Regular cardiac myocyte (primary cell): ENCODE results near the gene NRARP. TPM values are rescaled to one million over a fixed set of nuclear protein-coding genes. Genes with fewer than 3 reads are reported as not detected.

Experiments used
- total RNA-seq: library from RNA; depleted of rRNA; stranded (reverse); fragments of >200 nt; gene quantifications from 2 replicates; pipeline ENCODE4 v1.2.3, GENCODE V29; 2014

Gene NRARP, protein sequence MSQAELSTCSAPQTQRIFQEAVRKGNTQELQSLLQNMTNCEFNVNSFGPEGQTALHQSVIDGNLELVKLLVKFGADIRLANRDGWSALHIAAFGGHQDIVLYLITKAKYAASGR
- 0.28 and 0.77 TPM in 2 replicates for total RNA-seq

DNA sequence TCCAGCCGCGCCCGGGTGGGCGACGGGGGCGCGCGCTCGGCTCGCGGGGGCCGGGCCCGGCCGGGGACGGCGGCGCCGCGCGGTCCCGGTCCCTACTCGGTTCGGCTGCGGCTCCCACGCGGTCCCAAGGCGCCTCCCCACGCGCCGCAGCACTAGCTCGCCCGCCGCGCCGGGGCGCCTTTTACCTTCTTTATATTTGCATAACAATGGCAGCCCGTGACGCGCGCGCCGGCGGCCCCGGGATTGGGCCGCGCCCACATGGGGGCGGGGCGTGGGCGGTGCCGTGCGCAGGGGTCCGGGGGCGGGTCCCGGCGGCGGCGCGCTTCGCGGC, at the start of gene NRARP:
Gene NRARP (minus strand): TSS at position 154 of the 331 bp plus-strand sequence. CDS start 343 bp downstream, outside the sequence.

DNA sequence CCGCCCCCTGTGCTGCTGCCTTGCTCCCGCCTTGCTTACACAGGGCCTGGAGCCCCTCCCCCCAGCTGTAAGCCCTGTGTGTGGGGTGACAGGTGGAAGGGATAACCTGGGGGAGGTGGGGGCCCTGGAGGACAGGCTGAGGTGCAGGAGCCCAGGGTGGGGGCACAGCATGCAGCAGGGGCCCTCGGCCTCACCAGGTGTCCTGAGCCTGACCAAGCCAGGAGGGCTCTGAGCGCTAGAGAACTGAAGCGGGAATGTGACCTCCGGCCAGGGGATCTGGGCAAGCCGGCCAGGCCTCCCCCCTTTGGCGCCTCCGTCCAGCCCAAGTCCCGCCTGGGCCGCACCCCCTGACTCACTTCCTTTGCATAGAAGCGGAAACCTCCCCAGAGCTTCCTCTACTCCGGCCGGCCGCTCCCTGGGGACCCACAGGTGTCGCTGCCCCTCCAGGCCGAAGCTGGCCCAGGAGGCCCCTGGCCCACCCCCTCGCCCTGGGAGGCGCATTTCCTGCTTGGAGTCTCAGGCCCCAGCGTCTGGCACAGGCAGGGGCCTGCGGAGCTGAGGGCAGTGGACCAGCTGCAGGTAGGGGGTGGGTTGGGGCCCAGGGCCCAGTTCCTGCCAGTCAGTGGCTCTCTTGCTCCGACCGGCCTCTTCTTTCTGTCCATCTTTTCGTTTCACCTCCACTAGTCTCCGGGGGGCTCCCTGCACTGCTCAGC, 24.6 kb downstream of the NRARP start, which contains the start of gene TOR4A:
Gene TOR4A (plus strand): TSS at position 398 of the 713 bp plus-strand sequence. CDS start 964 bp downstream, outside the sequence.

DNA sequence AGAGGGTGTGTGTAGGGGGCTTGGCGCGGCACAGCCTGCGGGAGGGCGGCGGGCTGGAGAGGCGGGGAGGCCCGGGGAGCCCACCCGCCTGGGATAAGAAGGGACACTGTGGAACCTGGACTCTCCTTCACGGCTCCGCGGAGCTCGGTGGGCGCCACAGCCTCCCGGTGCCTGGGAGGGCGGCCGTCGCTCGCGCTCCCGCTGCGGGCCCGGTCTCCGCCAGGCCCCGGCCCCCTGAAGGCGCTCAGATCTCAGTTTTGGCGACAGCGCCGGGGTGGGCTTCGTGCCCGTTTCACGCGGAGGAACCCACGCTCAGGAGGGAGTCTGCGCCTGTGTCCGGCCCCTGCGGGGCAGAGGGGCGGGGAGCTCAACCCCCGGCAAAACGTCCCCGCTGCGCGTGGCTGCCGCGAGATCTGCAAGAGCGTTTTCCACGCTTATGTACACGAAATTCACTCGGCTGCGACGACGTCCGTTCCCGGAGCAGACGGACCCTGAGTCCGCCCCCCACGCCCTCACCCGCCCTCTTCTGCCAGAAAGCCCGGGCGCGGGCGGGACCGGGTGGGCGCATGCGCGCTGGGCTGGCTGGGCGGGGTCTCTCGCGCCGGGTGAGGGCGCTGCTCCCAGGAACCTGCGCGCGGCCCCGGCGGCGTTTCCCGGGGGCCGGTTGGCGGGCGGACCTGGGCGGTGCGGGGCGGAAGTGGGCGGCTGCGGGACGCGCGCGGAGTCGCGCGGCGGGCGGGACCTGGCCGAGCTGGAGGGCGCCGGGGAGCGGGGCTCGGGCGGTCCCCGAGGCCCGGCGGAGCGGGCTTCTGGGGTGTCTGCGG, 47.2 kb downstream of the NRARP start, which contains the start of gene NELFB:
Gene NELFB (plus strand): TSS at position 704 of the 824 bp plus-strand sequence.

DNA sequence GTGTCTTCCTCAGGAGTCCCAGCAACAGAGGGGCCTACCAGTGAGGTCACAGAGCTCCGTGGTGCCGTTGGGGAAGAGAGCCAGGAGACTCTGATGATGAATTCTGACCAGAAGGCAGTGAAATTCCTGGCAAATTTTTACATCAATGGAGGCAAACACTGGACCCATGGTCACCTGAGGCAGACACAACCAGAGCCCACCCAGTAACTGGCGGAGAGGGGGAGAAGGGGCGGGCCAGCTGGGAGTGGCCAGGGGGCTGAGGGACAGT, 50.9 kb downstream of the NRARP start, which contains the start of gene STPG3:
Gene STPG3 (plus strand): TSS at position 93 of the 268 bp plus-strand sequence. CDS start 1 bp downstream, at position 94.

Other genes starting within 250 kb of the NRARP start
- gene ENTPD2, start 248.2 kb downstream of the NRARP start, total RNA-seq: not detected in 2 replicates
- 0.85 and 10.4 TPM in 2 replicates for gene SAPCD2, start 231.7 kb downstream of the NRARP start, total RNA-seq
- 5.9 and 16.1 TPM in 2 replicates for gene UAP1L1, start 224.8 kb downstream of the NRARP start, total RNA-seq
- 67.3 and 120 TPM in 2 replicates for gene MAN1B1, start 215.3 kb downstream of the NRARP start, total RNA-seq
- 33.9 and 69.9 TPM in 2 replicates for gene DPP7, start 187.5 kb downstream of the NRARP start, total RNA-seq
- under 0.01 and 0.19 TPM in 2 replicates for gene GRIN1, start 163.1 kb downstream of the NRARP start, total RNA-seq
- gene LRRC26, start 132.2 kb downstream of the NRARP start, total RNA-seq: not detected in 2 replicates
- gene TMEM210, start 130.2 kb downstream of the NRARP start, total RNA-seq: not detected in 2 replicates
- 16.9 and 21.5 TPM in 2 replicates for gene ANAPC2, start 113.7 kb downstream of the NRARP start, total RNA-seq
- 43.1 and 109 TPM in 2 replicates for gene SSNA1, start 113.6 kb downstream of the NRARP start, total RNA-seq
- 4.2 and 7.7 TPM in 2 replicates for gene TPRN, start 101.5 kb downstream of the NRARP start, total RNA-seq
- gene TMEM203, start 96.6 kb downstream of the NRARP start, total RNA-seq: 36.9 and 42.9 TPM in 2 replicates
- gene NDOR1, start 96.6 kb downstream of the NRARP start, total RNA-seq: 2.8 and 5.9 TPM in 2 replicates
- gene RNF208, start 80.0 kb downstream of the NRARP start, total RNA-seq: 0.19 and 0.28 TPM in 2 replicates
- under 0.01 and 0.19 TPM in 2 replicates for gene CYSRT1, start 77.1 kb downstream of the NRARP start, total RNA-seq
- gene RNF224, start 74.8 kb downstream of the NRARP start, total RNA-seq: not detected in 2 replicates
- not detected in 2 replicates for gene SLC34A3, start 71.4 kb downstream of the NRARP start, total RNA-seq
- 99.2 and 1,104 TPM in 2 replicates for gene TUBB4B, start 61.0 kb downstream of the NRARP start, total RNA-seq
- gene STPG3, start 51.0 kb downstream of the NRARP start, total RNA-seq: not detected in 2 replicates
- gene NELFB, start 46.9 kb downstream of the NRARP start, total RNA-seq: 45.1 and 65.0 TPM in 2 replicates
- 13.8 and 31.1 TPM in 2 replicates for gene TOR4A, start 24.5 kb downstream of the NRARP start, total RNA-seq
- gene EXD3, start 120.9 kb upstream of the NRARP start, total RNA-seq: 5.2 and 18.0 TPM in 2 replicates
- gene NOXA1, start 121.1 kb upstream of the NRARP start, total RNA-seq: 0.28 TPM in 1 of 2 replicates, not detected in the other
- gene ENTPD8, start 139.1 kb upstream of the NRARP start, total RNA-seq: not detected in 2 replicates
- gene NSMF, start 157.1 kb upstream of the NRARP start, total RNA-seq: 15.2 and 17.3 TPM in 2 replicates
- 0.19 and 1.4 TPM in 2 replicates for gene PNPLA7, start 248.1 kb upstream of the NRARP start, total RNA-seq
- gene MRPL41, start 249.6 kb upstream of the NRARP start, total RNA-seq: 42.0 and 66.7 TPM in 2 replicates